Stimulated activated CD8-positive, alpha-beta memory T cell treated with anti-CD3 and anti-CD28 coated beads, Interleukin-4, amount 100 ng/mL, for 4 hours (primary cell): Measurements from ENCODE around the gene CD300A.

Experiments
- DNase-seq, 2 donors: peaks; one replicate each; pipeline ENCODE4 v3.0.0-alpha.2; 2020; ENCODE audit warnings: low read depth in 2 of 2, low spot score in 1 of 2

The CD300A gene

GRCh38 chr17:74466111-74466827 is at the start of gene CD300A:
Gene CD300A (plus strand): TSS chr17:74466634. CDS start chr17:74466704, 70 bp downstream.
- DNase-seq = no peak

- no peak for DNase-seq
These were observed 49.0 kb upstream of the CD300A start for GRCh38 chr17:74417178-74418045.

GRCh38 chr17:74419928-74420411 is 46.5 kb upstream of the CD300A start:
- no peak for DNase-seq

- no peak for DNase-seq
These were observed 42.3 kb upstream of the CD300A start for GRCh38 chr17:74424117-74424516.

GRCh38 chr17:74424657-74425056 is 41.8 kb upstream of the CD300A start:
- DNase-seq = no peak

- DNase-seq = no peak
These were observed 39.8 kb upstream of the CD300A start for GRCh38 chr17:74426551-74427047.

- no peak for DNase-seq
These were observed 39.2 kb upstream of the CD300A start for GRCh38 chr17:74427048-74427762.

GRCh38 chr17:74427763-74428153 is 38.7 kb upstream of the CD300A start:
- DNase-seq = no peak

- no peak for DNase-seq
These were observed 36.6 kb upstream of the CD300A start for GRCh38 chr17:74429604-74430384.

GRCh38 chr17:74430385-74430705 is 36.1 kb upstream of the CD300A start:
- DNase-seq = no peak

GRCh38 chr17:74430706-74431567 is 35.5 kb upstream of the CD300A start:
- DNase-seq = no peak

GRCh38 chr17:74431568-74432423 is 34.6 kb upstream of the CD300A start, which contains the start of gene GPRC5C:
Gene GPRC5C (plus strand): TSS chr17:74432088. CDS start chr17:74439777, 7,689 bp downstream.
- peak; percentile 20 to 30 for DNase-seq

- no peak for DNase-seq
These were observed 34.1 kb upstream of the CD300A start for GRCh38 chr17:74432424-74432690.

- no peak for DNase-seq
These were observed 33.6 kb upstream of the CD300A start for GRCh38 chr17:74432766-74433391.

- no peak for DNase-seq
These were observed 32.9 kb upstream of the CD300A start for GRCh38 chr17:74433421-74434121.

- DNase-seq = no peak
These were observed 30.6 kb upstream of the CD300A start for GRCh38 chr17:74435775-74436359.

GRCh38 chr17:74437702-74438101 is 28.7 kb upstream of the CD300A start:
- no peak for DNase-seq
